Inferior parietal cortex (tissue), 1 donor: ENCODE measurements around the gene LAMA3.

Experiments
- DNase-seq: peaks from one replicate; pipeline ENCODE4 v3.0.0-alpha.2; 2016; ENCODE audit errors: extremely low spot score

The LAMA3 gene

DNA sequence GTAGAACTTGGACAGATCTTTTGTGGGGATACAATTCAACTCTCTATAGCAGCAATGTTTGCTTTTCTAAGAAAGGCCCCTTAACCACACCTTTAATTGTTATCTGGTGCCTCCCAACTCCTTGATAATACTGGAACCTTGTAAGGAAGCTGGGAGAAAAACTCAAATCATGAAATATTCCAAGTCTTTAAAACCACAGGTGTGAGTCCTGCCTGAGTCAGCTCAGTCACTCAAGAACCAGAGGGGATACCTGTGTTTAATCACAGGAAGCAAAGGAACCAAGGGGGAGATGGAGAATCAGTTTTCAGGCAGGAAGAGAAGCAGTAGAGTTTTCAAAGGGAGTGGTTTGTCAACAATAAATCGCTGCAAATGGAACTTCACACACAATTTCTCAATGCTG, 159.9 kb downstream of the LAMA3 start:
- DNase-seq: no peak

DNA sequence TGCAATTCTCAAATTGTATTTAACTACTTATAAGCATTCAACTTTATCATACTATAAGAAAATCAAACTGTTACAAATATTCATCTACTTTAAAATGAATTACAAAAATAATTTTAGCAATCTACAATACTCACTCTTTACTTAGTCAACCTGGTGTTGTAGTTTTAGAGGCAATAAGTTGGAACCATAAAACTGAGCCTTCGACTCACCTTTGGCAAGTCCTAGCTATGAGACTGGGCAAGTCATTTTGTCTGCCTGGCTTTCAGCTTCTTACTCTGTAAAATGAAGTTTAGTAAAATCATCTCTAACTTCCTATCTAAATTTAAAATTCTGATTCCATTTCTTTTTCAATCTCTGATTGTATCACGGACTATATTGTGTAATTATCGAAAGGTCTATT, 161.0 kb downstream of the LAMA3 start:
- no peak for DNase-seq

DNA sequence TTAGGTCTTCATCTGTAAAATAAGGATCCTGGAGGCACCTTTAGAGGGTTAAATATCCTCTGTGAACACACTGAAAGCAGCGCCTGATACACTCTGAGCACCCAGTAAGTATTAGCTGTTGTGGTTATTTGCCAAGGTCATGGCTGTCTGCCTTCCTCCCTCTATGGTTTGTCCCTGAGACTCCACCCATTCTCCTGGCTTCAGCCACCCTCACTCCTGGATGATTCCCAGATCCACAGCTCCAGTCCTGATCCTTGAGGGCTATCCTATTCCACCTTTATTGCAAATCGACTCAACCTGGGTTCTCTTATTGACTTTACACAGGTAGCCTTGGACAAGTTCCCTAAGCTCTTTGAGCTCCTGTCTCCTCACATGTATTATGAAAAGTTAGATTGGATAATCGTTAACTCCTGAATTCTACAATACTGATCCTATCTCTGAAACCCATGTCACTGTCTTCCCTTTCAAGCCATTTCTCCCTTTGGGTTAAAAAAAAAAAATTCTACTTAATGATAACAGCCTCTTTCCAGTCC, 162.3 kb downstream of the LAMA3 start:
- no peak for DNase-seq

GRCh38 chr18:23852236-23853045, 163.2 kb downstream of the LAMA3 start:
- no peak for DNase-seq

DNA sequence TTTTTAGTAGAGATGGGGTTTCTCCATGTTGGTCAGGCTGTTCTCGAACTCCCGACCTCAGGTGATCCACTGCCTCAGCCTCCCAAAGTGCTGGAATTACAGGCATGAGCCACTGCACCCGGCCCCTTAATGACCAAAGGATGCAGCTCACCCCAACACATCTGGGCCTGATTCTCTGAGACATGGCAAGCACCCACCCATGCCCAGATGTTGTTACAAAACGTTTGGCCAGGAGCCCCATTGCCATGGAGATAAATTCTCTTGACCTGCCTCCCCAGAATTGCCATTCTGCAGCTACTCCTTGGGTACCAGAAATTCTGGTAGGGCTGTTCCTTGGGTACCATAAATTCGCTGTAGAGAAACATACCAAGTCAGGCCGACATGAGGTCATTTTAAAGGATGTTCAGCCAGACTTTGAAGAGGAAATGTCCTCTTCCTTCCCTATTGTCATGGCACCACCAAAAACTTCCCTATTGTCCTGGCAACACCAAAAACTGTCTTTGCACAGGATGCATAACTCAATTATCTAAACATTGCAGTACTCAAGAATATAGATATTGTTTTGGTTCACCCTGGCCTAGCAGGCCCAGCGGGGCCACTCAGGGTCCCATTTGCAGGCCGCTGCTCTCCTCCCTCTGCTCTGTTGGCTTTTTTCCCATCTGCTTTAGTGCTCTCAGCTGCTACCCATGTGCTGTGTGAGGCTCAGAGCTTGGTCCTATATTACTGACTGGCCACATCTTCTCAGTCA, 164.4 kb downstream of the LAMA3 start:
- DNase-seq: no peak

- no peak for DNase-seq
These were observed 166.5 kb downstream of the LAMA3 start for GRCh38 chr18:23855721-23856120.

DNA sequence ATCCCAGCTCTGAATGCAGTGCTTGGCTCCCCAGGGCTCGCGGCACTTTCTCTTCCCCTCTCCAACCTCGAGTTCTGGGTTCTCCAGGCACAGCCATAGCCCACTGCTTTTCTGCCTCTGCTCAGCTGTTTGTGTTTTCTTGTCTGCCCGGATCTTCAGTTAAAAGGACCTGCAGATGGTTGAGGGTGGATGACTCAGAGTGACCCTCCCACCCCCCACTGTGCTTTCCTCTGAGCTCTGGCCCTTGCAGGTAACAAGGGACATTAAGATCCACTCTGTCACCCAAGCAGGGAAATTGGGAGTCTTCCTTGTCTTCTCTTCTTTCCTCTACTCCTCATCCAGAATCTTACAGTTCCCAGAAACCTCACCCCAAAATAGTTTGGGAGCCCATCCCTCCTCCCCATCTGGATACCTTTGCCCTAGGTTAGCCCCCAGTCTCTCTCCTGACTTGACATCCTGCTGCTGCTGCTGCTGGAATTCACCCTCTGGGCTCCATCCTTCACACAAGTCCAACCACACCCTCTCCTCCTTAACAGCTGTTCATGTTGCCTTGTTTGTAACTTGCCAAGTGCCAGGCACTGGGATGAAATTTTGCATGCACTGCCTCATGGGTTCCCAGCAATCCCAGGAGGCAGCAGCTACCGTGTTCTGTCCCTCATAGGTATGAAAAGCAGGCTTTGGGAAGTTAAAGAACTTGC, 167.4 kb downstream of the LAMA3 start:
- DNase-seq: no peak

DNA sequence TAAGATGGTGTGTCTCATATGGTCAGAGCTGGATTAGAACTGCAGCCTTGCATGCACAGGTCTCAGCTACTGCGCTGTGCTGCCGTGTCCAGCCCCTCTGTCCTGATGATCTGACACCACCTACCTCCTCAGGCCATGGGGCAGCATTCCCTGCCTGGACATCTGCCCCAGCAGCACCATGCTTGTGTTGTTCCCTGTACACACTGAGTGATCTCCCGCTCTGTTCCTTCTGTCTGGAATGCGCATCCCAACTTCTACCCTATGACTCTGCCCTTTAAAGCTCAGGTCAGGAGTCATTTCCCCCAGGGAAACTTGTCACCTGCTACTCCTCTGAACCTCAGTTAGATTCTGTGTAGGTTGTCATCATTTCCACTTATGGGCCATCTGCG, 167.9 kb downstream of the LAMA3 start:
- DNase-seq: no peak

GRCh38 chr18:23857756-23858155, 168.5 kb downstream of the LAMA3 start:
- DNase-seq: no peak

DNA sequence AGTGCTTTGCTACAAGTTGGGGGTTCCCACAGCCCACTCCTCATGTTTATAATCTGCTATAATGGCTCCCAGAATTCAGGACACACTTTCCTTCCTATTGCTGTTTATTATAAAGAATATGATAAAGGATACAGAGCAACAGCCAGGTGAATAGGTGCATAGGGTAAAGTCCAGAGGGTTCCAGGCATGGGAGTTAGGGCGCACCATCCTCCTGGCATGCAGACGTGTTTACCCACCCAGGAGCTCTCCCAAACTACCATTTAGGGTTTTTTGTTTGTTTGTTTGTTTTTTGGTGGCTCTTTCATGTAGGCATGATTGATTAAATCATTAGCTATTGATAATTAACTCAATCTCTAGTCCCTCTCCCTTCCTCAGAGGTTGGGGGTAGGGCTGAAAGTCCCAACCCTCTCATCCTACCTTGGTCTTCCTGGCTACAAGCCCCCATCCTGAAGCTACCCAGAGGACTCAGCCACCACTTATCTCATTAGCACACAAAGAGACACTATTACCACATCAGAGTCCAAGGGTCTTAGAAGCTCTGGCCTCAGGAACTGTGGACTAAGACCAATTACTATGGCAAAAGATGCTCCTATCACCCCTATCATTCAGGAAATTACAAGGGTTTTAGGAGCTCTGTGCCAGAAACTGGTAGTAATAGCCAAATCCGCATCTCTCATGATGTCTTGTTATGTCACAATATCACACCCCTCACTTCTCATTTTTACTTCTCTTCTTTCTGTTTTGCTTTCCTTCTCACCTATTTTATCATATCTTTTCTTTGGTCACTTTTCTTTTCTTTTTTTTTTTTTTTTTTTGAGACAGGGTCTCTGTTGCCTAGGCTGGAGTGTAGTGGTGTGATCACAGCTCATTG, 170.4 kb downstream of the LAMA3 start:
- DNase-seq: no peak

GRCh38 chr18:23861326-23861725, 172.1 kb downstream of the LAMA3 start:
- no peak for DNase-seq

GRCh38 chr18:23861805-23862470, 172.7 kb downstream of the LAMA3 start:
- peak; percentile 32 for DNase-seq

- no peak for DNase-seq
These were observed 175.4 kb downstream of the LAMA3 start for GRCh38 chr18:23864624-23865023.

DNA sequence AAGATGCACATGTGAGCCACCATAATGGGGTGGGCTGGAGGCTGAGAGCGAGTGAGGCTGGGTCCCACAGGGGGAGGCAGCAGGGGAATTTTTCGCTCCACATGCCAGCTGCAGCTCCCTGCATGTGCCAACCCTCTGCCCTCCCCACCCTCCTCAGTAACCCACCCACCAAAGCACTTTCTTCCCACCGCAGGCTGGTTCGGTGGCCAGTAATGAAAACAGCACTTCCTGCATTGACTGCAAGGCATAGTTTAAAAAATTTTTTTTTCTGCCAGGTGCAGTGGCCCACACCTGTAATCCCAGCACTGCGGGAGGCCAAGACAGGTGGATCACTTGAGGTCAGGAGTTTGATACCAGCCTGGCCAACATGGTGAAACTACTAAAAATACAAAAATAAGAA, 177.8 kb downstream of the LAMA3 start:
- no peak for DNase-seq

DNA sequence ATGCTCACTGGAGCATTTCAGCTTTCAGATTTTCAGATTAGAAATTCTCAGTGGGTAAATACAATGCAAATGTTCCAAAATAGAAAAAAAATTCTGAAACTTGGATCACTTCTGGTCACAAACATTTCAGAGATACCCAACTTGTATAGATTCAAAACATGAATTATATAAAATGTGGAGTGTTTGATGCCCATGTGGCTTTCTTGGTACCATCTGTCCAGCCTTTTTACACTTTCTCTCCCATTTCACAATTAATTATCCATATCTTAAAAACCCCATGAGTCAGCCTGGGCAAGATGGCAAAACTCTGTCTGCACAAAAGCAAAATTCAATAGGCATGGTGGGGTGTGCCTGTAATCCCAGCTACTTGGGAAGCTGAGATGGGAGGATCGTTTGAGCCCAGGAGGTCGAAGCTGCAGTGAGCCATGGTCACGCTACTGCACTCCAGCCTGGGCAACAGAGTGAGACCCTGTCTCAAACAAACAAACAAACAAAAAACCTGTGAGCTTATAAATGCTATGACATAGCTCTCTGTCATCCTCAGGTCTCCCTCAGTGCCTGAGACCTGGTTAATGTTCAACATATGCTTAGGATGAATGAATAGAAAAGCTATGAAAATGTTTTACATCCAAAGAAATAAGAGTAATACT, 179.0 kb downstream of the LAMA3 start:
- DNase-seq: no peak

DNA sequence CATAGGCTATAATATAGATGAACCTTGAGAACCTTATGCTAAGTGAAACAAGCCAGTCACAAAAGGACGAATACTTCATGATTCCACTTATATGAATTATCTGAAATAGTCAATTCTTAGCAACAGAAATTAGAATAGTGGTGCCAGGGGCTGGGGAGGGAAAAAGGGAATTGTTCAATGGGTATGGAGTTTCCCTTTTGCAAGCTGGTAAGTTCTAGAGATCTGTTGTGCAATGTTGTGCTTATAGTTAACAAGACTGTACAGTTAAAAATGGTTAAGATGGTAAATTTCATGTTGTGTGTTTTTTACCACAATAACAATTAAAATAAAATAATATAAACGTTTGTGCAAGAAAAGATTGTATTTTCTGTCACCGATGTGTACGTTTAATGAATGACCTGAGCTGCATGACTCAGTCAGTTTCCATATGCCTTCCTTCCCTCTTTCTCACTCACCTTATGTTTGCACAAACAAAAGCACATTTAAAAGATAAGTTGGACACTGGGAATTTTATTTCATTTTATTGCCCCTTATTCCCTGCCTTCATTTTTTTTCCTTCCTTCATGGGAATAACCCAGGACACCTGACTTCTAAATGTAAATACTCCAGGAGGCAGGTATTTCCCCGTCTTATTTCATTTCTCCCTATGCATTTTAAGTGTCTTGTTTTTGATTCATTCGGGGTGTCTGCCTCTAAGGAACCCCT, 181.6 kb downstream of the LAMA3 start:
- DNase-seq: no peak

DNA sequence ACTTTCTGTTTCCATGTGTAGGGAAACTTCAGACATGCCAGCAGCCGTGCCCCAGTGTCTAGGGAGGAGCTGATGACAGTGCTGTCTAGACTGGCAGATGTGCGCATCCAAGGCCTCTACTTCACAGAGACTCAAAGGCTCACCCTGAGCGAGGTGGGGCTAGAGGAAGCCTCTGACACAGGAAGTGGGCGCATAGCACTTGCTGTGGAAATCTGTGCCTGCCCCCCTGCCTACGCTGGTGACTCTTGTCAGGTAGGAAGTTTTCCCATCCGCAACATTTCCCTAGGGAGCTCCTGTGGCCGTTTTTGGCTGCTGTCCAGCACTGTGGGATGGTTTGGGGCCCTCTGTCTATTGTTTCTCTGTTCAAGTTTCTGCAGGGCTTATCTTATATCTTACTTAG, 182.2 kb downstream of the LAMA3 start:
- DNase-seq: no peak

DNA sequence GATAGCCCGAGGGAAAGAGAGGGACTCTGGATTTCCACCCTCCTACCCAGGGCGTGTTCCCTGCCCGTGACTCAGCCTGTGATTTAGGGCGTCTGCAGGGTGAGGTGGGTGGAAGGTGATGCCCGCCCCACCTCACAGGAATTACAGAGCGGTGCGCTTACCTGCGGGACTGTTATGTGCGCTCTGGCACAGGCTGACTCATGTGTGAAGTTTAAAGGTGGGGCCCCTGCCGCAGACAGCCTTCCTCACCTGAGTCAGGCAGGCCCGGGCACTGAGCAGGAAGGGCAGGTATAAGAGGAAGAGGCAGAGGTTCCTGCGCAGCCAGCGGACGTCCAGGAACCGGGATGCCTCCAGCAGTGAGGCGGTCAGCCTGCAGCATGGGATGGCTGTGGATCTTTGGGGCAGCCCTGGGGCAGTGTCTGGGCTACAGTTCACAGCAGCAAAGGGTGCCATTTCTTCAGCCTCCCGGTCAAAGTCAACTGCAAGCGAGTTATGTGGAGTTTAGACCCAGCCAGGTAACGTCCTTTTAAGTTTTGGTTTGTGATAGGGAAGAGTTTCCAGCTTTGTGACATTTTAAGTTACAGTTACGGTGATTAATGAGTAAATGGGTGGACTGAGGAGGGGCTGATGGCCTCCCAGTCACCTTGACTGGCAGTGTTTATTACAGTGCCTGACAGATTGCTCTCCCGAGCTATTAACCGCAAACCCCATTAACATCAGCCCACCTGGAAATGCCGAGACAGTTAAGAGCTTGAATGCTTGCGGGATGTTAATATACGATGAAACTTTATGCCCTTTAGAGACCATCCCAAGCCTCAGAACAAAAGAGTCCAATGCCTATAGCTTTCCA, 183.7 kb downstream of the LAMA3 start:
- no peak for DNase-seq
